Sigmoid colon (tissue), 4 donors: ENCODE results near the gene NRP1.

Experiments used
- EP300 ChIP-seq, 4 donors: sonication (generic); formaldehyde crosslinking; IDR thresholded peaks; one replicate each; pipeline ENCODE4 v1.6.1; 2017; ENCODE audit warnings: antibody characterized with exemption in 4 of 4
- POLR2A ChIP-seq, 2 donors: fragments of 450-650 bp; IDR thresholded peaks; one replicate each; pipeline ENCODE4 v1.6.1; 2016; ENCODE audit warnings: antibody characterized with exemption in 2 of 2, mild to moderate bottlenecking in 2 of 2, moderate library complexity in 2 of 2
- TF ChIP-seq, protein P1 (sequence below), 4 experiments: fragments of 450-650 bp in 3 of 4; fragments of 200-600 bp in 1 of 4; IDR thresholded peaks; one replicate each; pipeline ENCODE4 v1.5.1; 2016 to 2019; ENCODE audit warnings: antibody characterized with exemption in 4 of 4, mild to moderate bottlenecking in 3 of 4, moderate library complexity in 2 of 4

DNA sequence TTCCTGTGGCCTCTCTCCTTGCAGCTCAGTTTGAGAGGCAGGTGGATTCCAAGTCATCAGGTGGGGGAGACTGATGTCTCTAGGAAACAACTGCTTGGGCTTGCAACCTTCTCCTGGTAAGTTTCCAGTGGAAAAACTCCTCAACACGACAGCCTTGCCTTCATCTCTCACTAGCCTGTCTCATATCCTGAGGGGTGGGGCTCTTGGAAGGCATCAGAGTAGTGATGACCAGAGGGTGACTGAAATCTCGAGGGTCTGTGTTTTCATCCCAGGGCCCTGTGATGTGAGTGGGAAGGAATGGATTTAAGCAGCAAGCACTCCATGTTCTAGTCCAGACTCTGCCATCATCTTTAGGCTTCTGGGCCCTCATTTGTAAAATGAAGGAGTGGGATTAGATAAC is 107.0 kb downstream of the NRP1 start:
- TF ChIP-seq, protein P1, sequence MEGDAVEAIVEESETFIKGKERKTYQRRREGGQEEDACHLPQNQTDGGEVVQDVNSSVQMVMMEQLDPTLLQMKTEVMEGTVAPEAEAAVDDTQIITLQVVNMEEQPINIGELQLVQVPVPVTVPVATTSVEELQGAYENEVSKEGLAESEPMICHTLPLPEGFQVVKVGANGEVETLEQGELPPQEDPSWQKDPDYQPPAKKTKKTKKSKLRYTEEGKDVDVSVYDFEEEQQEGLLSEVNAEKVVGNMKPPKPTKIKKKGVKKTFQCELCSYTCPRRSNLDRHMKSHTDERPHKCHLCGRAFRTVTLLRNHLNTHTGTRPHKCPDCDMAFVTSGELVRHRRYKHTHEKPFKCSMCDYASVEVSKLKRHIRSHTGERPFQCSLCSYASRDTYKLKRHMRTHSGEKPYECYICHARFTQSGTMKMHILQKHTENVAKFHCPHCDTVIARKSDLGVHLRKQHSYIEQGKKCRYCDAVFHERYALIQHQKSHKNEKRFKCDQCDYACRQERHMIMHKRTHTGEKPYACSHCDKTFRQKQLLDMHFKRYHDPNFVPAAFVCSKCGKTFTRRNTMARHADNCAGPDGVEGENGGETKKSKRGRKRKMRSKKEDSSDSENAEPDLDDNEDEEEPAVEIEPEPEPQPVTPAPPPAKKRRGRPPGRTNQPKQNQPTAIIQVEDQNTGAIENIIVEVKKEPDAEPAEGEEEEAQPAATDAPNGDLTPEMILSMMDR (IDR thresholded peaks at IDR 0.05) = no peak
- TF ChIP-seq POLR2A (IDR thresholded peaks at IDR 0.05) (no peak), EP300 (IDR thresholded peaks at IDR 0.05) (no peak)
